ENCODE data around the gene MCOLN1.

Gene MCOLN1

DNA sequence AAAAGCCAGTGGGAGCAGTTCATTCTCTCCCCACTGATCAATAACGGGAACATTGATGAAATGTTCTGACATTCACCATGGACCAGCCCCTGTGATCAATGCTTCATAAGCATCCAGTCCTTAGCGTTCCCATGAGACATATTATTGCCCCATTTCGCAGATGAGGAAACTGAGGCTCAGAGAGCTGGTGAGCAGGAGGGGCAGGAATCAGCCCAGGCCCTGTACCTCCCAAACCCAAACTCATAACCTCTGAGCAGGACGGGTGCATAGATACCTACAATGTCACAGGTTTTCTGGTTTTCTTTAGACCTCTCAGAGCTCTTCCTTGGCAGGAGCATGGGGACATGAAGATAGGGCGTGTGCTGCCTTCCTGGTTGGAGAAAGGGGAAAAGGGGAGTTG lies 2.1 kb downstream of the MCOLN1 start:
- DNase-seq (ENCODE audit: low read depth), result no peak
- TF ChIP-seq, protein P1, sequence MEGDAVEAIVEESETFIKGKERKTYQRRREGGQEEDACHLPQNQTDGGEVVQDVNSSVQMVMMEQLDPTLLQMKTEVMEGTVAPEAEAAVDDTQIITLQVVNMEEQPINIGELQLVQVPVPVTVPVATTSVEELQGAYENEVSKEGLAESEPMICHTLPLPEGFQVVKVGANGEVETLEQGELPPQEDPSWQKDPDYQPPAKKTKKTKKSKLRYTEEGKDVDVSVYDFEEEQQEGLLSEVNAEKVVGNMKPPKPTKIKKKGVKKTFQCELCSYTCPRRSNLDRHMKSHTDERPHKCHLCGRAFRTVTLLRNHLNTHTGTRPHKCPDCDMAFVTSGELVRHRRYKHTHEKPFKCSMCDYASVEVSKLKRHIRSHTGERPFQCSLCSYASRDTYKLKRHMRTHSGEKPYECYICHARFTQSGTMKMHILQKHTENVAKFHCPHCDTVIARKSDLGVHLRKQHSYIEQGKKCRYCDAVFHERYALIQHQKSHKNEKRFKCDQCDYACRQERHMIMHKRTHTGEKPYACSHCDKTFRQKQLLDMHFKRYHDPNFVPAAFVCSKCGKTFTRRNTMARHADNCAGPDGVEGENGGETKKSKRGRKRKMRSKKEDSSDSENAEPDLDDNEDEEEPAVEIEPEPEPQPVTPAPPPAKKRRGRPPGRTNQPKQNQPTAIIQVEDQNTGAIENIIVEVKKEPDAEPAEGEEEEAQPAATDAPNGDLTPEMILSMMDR (IDR thresholded peaks at IDR 0.05; ENCODE audit: control insufficient read depth, insufficient read depth, low read depth, low read length, missing control alignments), result no peak
- no peak overlapping the region for H3K4me3 ChIP-seq (ENCODE audit: control insufficient read depth, low read depth, low read length)

DNA sequence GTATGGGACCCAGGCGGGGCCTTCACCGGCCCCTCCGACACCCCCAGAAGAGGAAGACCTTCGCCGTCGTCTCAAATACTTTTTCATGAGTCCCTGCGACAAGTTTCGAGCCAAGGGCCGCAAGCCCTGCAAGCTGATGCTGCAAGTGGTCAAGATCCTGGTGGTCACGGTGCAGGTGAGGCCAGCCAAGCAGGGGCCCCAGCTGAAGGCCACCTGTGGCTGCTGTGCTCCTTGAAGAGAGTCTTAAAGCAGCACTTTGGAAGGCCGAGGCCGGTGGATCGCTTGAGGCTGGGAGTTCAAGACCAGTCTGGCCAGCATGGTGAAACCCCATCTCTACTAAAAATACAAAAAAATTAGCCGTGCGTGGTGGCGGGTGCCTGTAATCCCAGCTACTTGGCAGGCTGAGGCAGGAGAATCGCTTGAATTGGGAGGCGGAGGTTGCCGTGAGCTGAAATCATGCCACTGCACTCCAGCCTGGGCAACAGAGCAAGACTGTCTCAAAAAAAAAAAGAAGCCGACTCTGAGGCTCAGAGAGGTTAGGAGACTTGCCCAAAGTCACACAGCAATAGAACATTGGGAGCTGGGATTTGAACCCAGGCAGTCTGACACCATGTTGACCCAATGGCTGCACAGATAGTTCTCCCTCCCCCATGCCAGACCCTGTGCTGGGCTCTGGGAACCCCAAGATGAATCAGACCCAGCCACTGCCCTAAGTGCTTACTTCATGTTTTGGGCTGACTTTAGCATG lies 2.7 kb downstream of the MCOLN1 start:
- TF ChIP-seq, protein P1 (IDR thresholded peaks at IDR 0.05; ENCODE audit: control insufficient read depth, insufficient read depth, low read depth, low read length, missing control alignments), result no peak

DNA sequence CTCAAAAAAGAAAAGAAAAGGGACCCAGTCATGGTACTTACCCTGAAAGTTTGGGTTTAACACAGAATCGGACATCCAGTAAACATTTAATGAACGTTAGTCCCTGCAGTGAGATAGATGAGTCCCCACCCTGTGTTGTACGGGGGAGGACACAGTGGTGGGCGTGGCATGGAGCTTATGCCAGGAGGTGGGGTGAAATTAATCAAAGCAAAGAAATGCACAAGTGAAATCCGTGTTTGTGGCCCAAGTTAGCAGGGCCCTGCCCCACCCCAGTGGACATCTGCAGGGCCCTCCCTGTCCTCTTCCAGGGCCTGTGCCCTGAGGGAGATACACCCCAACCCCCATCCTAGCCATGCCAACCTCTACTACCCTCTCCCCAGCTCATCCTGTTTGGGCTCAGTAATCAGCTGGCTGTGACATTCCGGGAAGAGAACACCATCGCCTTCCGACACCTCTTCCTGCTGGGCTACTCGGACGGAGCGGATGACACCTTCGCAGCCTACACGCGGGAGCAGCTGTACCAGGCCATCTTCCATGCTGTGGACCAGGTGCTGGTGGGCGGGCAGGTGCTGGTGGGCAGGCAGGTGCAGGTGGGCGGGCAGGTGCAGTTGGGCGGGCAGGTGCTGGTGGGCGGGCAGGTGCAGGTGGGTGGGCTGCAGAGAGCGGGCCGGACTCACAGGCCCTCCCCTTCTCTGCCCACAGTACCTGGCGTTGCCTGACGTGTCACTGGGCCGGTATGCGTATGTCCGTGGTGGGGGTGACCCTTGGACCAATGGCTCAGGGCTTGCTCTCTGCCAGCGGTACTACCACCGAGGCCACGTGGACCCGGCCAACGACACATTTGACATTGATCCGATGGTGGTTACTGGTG lies 3.9 kb downstream of the MCOLN1 start:
- H3K4me3 ChIP-seq (ENCODE audit: control insufficient read depth, low read depth, low read length), result no peak overlapping the region
- no peak for DNase-seq (ENCODE audit: low read depth)
- TF ChIP-seq, protein P1 (IDR thresholded peaks at IDR 0.05; ENCODE audit: control insufficient read depth, insufficient read depth, low read depth, low read length, missing control alignments), result no peak

More for the DNA sequence above, 2.7 kb downstream of the MCOLN1 start:
- DNase-seq (ENCODE audit: low read depth), result no peak
- H3K4me3 ChIP-seq (ENCODE audit: control insufficient read depth, low read depth, low read length), result no peak overlapping the region

DNA sequence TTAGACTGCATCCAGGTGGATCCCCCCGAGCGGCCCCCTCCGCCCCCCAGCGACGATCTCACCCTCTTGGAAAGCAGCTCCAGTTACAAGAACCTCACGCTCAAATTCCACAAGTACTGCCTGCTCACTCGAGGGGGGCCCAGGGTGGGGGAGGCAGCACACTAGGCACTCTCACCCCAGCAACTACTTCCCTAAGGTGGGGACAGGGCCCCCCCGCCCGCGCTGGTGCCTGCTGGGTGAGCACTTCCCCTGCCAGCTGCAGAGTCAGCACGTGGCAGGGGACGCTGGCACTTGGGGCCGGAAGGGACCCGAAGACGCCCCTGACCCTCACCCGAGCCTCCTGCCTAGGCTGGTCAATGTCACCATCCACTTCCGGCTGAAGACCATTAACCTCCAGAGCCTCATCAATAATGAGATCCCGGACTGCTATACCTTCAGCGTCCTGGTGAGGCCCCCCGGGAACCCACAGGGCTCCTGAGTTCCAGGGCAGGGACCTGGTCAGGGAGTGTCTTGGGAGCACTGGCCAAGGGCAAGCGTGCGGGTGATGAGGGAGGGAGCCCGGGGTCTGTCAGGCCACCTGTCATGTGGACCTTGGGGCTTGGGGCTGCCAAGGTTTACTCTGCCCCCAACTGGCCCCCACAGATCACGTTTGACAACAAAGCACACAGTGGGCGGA lies 5.2 kb downstream of the MCOLN1 start:
- H3K4me3 ChIP-seq (ENCODE audit: control insufficient read depth, low read depth, low read length), result no peak overlapping the region
- TF ChIP-seq, protein P1 (IDR thresholded peaks at IDR 0.05; ENCODE audit: control insufficient read depth, insufficient read depth, low read depth, low read length, missing control alignments), result no peak
- DNase-seq (ENCODE audit: low read depth), result no peak

DNA sequence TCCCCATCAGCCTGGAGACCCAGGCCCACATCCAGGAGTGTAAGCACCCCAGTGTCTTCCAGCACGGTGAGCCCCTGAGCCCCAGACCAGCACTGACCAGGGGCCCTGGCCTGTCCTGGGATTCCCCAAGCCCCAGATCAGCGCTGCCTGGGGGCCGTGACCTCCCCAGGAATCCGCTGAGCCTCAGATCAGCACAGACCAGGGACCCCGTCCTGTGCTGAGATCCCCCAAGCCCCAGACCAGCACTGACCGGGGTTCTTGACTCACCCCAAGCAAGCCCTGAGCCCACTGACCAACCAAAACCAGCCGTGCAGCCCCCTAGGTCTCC lies 5.7 kb downstream of the MCOLN1 start:
- no peak overlapping the region for H3K4me3 ChIP-seq (ENCODE audit: control insufficient read depth, low read depth, low read length)
- TF ChIP-seq, protein P1 (IDR thresholded peaks at IDR 0.05; ENCODE audit: control insufficient read depth, insufficient read depth, low read depth, low read length, missing control alignments), result no peak
- DNase-seq (ENCODE audit: low read depth), result no peak

DNA sequence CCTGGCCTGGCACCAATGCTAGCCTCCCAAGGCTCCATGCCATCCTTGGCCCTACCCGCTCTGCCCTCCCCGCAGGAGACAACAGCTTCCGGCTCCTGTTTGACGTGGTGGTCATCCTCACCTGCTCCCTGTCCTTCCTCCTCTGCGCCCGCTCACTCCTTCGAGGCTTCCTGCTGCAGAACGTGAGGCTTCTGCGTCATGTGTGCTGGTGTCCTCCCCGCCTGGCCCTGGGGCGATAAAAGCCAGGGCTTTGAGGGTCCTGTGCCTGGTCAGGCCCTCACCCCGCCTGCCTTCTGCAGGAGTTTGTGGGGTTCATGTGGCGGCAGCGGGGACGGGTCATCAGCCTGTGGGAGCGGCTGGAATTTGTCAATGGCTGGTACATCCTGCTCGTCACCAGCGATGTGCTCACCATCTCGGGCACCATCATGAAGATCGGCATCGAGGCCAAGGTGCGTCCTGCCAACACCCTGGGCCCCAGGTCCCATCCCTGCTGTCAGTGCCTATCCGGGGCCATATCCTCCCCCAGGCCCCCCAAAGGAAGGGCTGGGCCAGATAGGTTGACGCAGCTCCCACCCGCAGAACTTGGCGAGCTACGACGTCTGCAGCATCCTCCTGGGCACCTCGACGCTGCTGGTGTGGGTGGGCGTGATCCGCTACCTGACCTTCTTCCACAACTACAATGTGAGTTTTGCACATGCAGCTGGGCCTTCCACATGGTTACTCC lies 6.3 kb downstream of the MCOLN1 start:
- TF ChIP-seq, protein P1 (IDR thresholded peaks at IDR 0.05; ENCODE audit: control insufficient read depth, insufficient read depth, low read depth, low read length, missing control alignments), result no peak
- H3K4me3 ChIP-seq (ENCODE audit: control insufficient read depth, low read depth, low read length), result no peak overlapping the region

More for the DNA sequence above, 6.3 kb downstream of the MCOLN1 start:
- no peak for DNase-seq (ENCODE audit: low read depth)

Data from AG09309 (cell line).